Vagina (tissue), 2 donors: ENCODE data around the gene FBXL7.

Experiments used
- POLR2A ChIP-seq, 2 donors: fragments of 450-650 bp; IDR thresholded peaks; one replicate each; pipeline ENCODE4 v1.6.1; 2017; ENCODE audit warnings: antibody characterized with exemption in 2 of 2, mild to moderate bottlenecking in 2 of 2, moderate library complexity in 2 of 2
- POLR2AphosphoS5 ChIP-seq, 2 donors: sonication (generic); formaldehyde crosslinking; IDR thresholded peaks; one replicate each; pipeline ENCODE4 v1.9.0; 2017; ENCODE audit warnings: antibody characterized with exemption in 2 of 2, mild to moderate bottlenecking in 2 of 2, low read depth in 1 of 2; ENCODE audit not compliant: insufficient read depth in 1 of 2
- TF ChIP-seq, protein P1 (sequence below), 3 experiments: fragments of 450-650 bp in 2 of 3; fragments of 200-600 bp in 1 of 3; sonication (generic) in 1 of 3; IDR thresholded peaks; one replicate each; pipeline ENCODE4 v1.5.1; 2017 to 2019; ENCODE audit warnings: antibody characterized with exemption in 3 of 3, mild to moderate bottlenecking in 2 of 3, moderate library complexity in 2 of 3

DNA sequence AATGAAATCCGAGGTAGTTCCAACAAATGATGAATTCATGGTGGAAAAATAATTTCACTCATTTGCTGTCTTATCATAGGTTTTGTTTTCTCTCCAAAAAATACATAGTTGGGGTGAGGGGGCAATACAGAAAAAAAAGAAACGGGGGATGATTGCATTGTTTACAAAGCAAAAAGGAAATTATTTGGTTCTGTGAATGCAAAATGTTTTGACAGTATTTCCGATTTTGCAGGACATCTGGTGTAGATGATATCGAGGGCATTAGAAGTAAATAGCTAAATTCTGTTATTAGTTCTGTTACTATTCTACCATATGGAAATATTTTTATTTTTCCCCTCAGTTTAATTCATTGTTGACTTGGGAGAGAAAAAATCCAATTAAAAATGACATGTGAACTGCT, 477.9 kb downstream of the FBXL7 start:
- TF ChIP-seq POLR2A (IDR thresholded peaks at IDR 0.05) = no peak
- TF ChIP-seq, protein P1, sequence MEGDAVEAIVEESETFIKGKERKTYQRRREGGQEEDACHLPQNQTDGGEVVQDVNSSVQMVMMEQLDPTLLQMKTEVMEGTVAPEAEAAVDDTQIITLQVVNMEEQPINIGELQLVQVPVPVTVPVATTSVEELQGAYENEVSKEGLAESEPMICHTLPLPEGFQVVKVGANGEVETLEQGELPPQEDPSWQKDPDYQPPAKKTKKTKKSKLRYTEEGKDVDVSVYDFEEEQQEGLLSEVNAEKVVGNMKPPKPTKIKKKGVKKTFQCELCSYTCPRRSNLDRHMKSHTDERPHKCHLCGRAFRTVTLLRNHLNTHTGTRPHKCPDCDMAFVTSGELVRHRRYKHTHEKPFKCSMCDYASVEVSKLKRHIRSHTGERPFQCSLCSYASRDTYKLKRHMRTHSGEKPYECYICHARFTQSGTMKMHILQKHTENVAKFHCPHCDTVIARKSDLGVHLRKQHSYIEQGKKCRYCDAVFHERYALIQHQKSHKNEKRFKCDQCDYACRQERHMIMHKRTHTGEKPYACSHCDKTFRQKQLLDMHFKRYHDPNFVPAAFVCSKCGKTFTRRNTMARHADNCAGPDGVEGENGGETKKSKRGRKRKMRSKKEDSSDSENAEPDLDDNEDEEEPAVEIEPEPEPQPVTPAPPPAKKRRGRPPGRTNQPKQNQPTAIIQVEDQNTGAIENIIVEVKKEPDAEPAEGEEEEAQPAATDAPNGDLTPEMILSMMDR (IDR thresholded peaks at IDR 0.05) = no peak
- no peak for TF ChIP-seq POLR2AphosphoS5 (IDR thresholded peaks at IDR 0.05; ENCODE audit: insufficient read depth in 1 of 2, low read depth in 1 of 2)
